ENCODE measurements around the gene BDKRB1.

The BDKRB1 gene

GRCh38 chr14:96213871-96214465 is 42.0 kb upstream of the BDKRB1 start:
- H3K4me3 ChIP-seq (ENCODE audit: low read depth, low read length), result no peak overlapping the region
- DNase-seq (ENCODE audit: low read depth), result no peak
- no peak for TF ChIP-seq CTCF (conservative IDR thresholded peaks at IDR 0.05; ENCODE audit: low read depth, low read length)

GRCh38 chr14:96214793-96215192 is 41.2 kb upstream of the BDKRB1 start:
- no peak for TF ChIP-seq CTCF (conservative IDR thresholded peaks at IDR 0.05; ENCODE audit: low read depth, low read length)
- H3K4me3 ChIP-seq (ENCODE audit: low read depth, low read length), result no peak overlapping the region
- DNase-seq (ENCODE audit: low read depth), result no peak

- no peak for DNase-seq (ENCODE audit: low read depth)
- no peak overlapping the region for H3K4me3 ChIP-seq (ENCODE audit: low read depth, low read length)
- no peak for TF ChIP-seq CTCF (conservative IDR thresholded peaks at IDR 0.05; ENCODE audit: low read depth, low read length)
Measured at GRCh38 chr14:96215452-96216244, 40.4 kb upstream of the BDKRB1 start.

- H3K4me3 ChIP-seq (ENCODE audit: low read depth, low read length), result no peak overlapping the region
- no peak for TF ChIP-seq CTCF (conservative IDR thresholded peaks at IDR 0.05; ENCODE audit: low read depth, low read length)
- no peak for DNase-seq (ENCODE audit: low read depth)
Measured at GRCh38 chr14:96216627-96217026, 39.4 kb upstream of the BDKRB1 start.

- no peak for TF ChIP-seq CTCF (conservative IDR thresholded peaks at IDR 0.05; ENCODE audit: low read depth, low read length)
- DNase-seq (ENCODE audit: low read depth), result no peak
- no peak overlapping the region for H3K4me3 ChIP-seq (ENCODE audit: low read depth, low read length)
Measured at GRCh38 chr14:96217376-96217913, 38.6 kb upstream of the BDKRB1 start.

GRCh38 chr14:96221109-96221650 is 34.8 kb upstream of the BDKRB1 start:
- no peak for DNase-seq (ENCODE audit: low read depth)
- no peak for TF ChIP-seq CTCF (conservative IDR thresholded peaks at IDR 0.05; ENCODE audit: low read depth, low read length)
- no peak overlapping the region for H3K4me3 ChIP-seq (ENCODE audit: low read depth, low read length)

Data from choroid plexus epithelial cell (primary cell).